ENCODE results near the gene RNF14. TPM values are rescaled to one million over a fixed set of nuclear protein-coding genes. Genes with fewer than 3 reads are reported as not detected.
"Not testable (repeated sequence)": the region's sequence is repeated elsewhere in the genome, so short reads cannot be mapped to it uniquely, and the experiment has no call there.

The RNF14 gene, protein sequence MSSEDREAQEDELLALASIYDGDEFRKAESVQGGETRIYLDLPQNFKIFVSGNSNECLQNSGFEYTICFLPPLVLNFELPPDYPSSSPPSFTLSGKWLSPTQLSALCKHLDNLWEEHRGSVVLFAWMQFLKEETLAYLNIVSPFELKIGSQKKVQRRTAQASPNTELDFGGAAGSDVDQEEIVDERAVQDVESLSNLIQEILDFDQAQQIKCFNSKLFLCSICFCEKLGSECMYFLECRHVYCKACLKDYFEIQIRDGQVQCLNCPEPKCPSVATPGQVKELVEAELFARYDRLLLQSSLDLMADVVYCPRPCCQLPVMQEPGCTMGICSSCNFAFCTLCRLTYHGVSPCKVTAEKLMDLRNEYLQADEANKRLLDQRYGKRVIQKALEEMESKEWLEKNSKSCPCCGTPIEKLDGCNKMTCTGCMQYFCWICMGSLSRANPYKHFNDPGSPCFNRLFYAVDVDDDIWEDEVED
- total RNA-seq: 30.0 and 30.4 TPM in 2 replicates

GRCh38 chr5:141968914-141969608, at the start of gene RNF14:
TSS of gene RNF14 (plus strand) at chr5:141969105. CDS start at chr5:141973589, 4,484 bp downstream.
- Mint-ChIP-seq H3K4me3 (peak within 1 kb of the TSS; percentile 91), H3K36me3 (ENCODE audit: low read depth) (peaks cover 23% of the 10 kb centered on the region), H3K9me3 (no peaks in the 10 kb centered on the region), H3K27ac (peak within 1 kb of the TSS; percentile 91), H3K4me1 (peaks cover 46% of the 10 kb centered on the region), H3K27me3 (no peaks in the 10 kb centered on the region)
- ATAC-seq (ENCODE audit: low read depth) (peak; percentile 89), DNase-seq (peak; percentile 93)
- TF ChIP-seq, protein P1, sequence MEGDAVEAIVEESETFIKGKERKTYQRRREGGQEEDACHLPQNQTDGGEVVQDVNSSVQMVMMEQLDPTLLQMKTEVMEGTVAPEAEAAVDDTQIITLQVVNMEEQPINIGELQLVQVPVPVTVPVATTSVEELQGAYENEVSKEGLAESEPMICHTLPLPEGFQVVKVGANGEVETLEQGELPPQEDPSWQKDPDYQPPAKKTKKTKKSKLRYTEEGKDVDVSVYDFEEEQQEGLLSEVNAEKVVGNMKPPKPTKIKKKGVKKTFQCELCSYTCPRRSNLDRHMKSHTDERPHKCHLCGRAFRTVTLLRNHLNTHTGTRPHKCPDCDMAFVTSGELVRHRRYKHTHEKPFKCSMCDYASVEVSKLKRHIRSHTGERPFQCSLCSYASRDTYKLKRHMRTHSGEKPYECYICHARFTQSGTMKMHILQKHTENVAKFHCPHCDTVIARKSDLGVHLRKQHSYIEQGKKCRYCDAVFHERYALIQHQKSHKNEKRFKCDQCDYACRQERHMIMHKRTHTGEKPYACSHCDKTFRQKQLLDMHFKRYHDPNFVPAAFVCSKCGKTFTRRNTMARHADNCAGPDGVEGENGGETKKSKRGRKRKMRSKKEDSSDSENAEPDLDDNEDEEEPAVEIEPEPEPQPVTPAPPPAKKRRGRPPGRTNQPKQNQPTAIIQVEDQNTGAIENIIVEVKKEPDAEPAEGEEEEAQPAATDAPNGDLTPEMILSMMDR (IDR thresholded peaks at IDR 0.05): peak; percentile 41
- CTCF ChIA-PET: interaction anchor here (0.6 to 3.8 kb wide), 20 partner anchors 9 to 744 kb away, joined by 3 to 48 read pairs (median 4); partner anchors contain the start of genes ARAP3, DELE1 and TAF7
- intact Hi-C loops (cut with micrococcal nuclease): loop anchor here (1.0 to 5.0 kb wide), 11 partner anchors 9 to 803 kb away; partner anchors contain the start of genes ARHGAP26, HDAC3, NDFIP1 and RELL2
- POLR2A ChIA-PET: interaction anchor here (0.5 to 4.5 kb wide), 25 partner anchors 8 to 1034 kb away, joined by 3 to 47 read pairs (median 4); partner anchors contain the start of genes DELE1, DIAPH1, FCHSD1 and GNPDA1

- H3K4me3 Mint-ChIP-seq: no peak overlapping the region
- H3K9me3 Mint-ChIP-seq: no peaks in the 10 kb centered on the region
- TF ChIP-seq, protein P1 (IDR thresholded peaks at IDR 0.05): no peak
- no peaks in the 10 kb centered on the region for H3K27me3 Mint-ChIP-seq
- H3K27ac Mint-ChIP-seq: no peak overlapping the region
- H3K36me3 Mint-ChIP-seq (ENCODE audit: low read depth): peaks cover 8% of the 10 kb centered on the region
- POLR2A ChIA-PET: no interaction called here
- DNase-seq (no peak), ATAC-seq (ENCODE audit: low read depth) (no peak)
- peaks cover 43% of the 10 kb centered on the region for H3K4me1 Mint-ChIP-seq
- intact Hi-C loops (cut with micrococcal nuclease): no loop called here
- CTCF ChIA-PET: interaction anchor here (1.6 kb wide), 1 partner anchor 40 kb away, joined by 5 read pairs; no protein-coding TSS in a partner anchor
Observed at GRCh38 chr5:141919218-141920119, 49.4 kb upstream of the RNF14 start.

DNA sequence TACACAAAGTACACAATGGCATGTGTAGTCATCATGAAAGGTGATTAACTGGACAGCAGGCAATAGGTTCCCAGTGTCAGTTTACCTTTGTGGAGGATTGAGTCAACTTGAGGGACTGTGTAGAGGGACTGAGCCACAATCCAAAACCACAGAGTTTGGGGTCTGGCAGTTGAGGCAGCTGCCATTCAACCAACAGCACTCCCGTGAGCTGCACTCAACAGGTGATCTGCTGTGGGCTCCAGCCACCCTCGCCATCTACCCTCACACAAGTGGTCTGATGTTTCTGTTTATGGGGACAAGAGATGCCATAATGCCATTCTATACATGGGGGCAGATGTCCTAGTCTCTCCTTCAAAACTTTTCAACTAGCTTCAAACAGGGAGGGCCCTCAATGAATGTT, 48.1 kb upstream of the RNF14 start:
- Mint-ChIP-seq H3K27me3 (no peaks in the 10 kb centered on the region), H3K4me3 (peak overlapping the region; percentile 26), H3K9me3 (no peaks in the 10 kb centered on the region), H3K36me3 (ENCODE audit: low read depth) (peaks cover 15% of the 10 kb centered on the region), H3K27ac (no peak overlapping the region), H3K4me1 (peaks cover 38% of the 10 kb centered on the region)
- no peak for DNase-seq
- intact Hi-C loops (cut with micrococcal nuclease): no loop called here
- ChIA-PET CTCF (interaction anchor here (1.3 kb wide), 1 partner anchor 40 kb away, joined by 3 read pairs; no protein-coding TSS in a partner anchor), POLR2A (no interaction called here)
- no peak for ATAC-seq (ENCODE audit: low read depth)
- TF ChIP-seq, protein P1 (IDR thresholded peaks at IDR 0.05): no peak

- DNase-seq: not testable (repeated sequence)
Observed at GRCh38 chr5:141922827-141923447, 46.0 kb upstream of the RNF14 start.

More at GRCh38 chr5:141922827-141923447, 46.0 kb upstream of the RNF14 start:
- Mint-ChIP-seq H3K27ac (peak overlapping the region; percentile 95), H3K4me3 (peak overlapping the region; percentile 91), H3K4me1 (peaks cover 23% of the 10 kb centered on the region), H3K36me3 (ENCODE audit: low read depth) (peaks cover 36% of the 10 kb centered on the region)
- H3K27me3 Mint-ChIP-seq; ATAC-seq (ENCODE audit: low read depth); H3K9me3 Mint-ChIP-seq: not testable (repeated sequence)
- intact Hi-C loops (cut with micrococcal nuclease): loop anchor here (1.0 to 2.0 kb wide), 4 partner anchors 9 to 92 kb away; no protein-coding TSS in a partner anchor
- CTCF ChIA-PET: interaction anchor here (1.1 to 2.9 kb wide), 3 partner anchors 38 to 231 kb away, joined by 4 to 17 read pairs (median 5); partner anchors contain the start of gene RNF14
- POLR2A ChIA-PET: interaction anchor here (0.7 to 3.4 kb wide), 15 partner anchors 8 to 331 kb away, joined by 3 to 47 read pairs (median 6); partner anchors contain the start of genes FCHSD1, GNPDA1, HDAC3 and PCDH1

Data from activated B cell treated with CpG ODN at 0.5 μM for 24 hours (primary cell).